ENCODE measurements around the gene SCLY.

Gene SCLY

GRCh38 chr2:238069877-238070276, 9.1 kb downstream of the SCLY start:
- no peak for DNase-seq (ENCODE audit: low read depth)

- DNase-seq (ENCODE audit: low read depth) = no peak
Observed at GRCh38 chr2:238075397-238075796, 14.6 kb downstream of the SCLY start.

- DNase-seq (ENCODE audit: low read depth) = no peak
Observed at GRCh38 chr2:238077292-238077691, 16.5 kb downstream of the SCLY start.

- DNase-seq (ENCODE audit: low read depth) = no peak
Observed at GRCh38 chr2:238079874-238080327, 19.1 kb downstream of the SCLY start.

- DNase-seq (ENCODE audit: low read depth) = no peak
Observed at GRCh38 chr2:238080518-238080917, 19.7 kb downstream of the SCLY start.

DNA sequence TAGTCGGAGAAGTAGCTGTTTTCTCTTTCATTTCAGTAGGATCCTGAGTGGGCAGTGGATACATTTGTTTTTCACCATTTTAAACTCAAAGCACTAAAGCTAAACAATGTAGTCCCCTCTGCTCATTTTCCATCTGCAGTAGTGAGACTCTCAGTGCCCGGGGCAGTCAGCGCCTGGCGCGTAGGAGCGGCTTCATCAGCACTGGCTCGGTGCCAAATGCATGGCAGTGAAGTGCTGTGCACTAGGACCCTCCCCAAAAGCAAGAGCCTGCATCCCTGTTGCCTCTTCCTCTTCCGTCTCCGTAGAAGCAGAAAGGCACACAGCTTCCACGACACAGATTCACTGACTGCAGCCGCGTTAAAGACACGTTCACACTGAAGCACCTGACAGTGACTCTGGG, 20.3 kb downstream of the SCLY start:
- no peak for DNase-seq (ENCODE audit: low read depth)

GRCh38 chr2:238081561-238081960, 20.8 kb downstream of the SCLY start:
- no peak for DNase-seq (ENCODE audit: low read depth)

- DNase-seq (ENCODE audit: low read depth) = no peak
Observed at GRCh38 chr2:238082151-238082550, 21.4 kb downstream of the SCLY start.

- no peak for DNase-seq (ENCODE audit: low read depth)
Observed at GRCh38 chr2:238082827-238083226, 22.0 kb downstream of the SCLY start.

- DNase-seq (ENCODE audit: low read depth) = no peak
Observed at GRCh38 chr2:238083919-238084318, 23.1 kb downstream of the SCLY start.

DNA sequence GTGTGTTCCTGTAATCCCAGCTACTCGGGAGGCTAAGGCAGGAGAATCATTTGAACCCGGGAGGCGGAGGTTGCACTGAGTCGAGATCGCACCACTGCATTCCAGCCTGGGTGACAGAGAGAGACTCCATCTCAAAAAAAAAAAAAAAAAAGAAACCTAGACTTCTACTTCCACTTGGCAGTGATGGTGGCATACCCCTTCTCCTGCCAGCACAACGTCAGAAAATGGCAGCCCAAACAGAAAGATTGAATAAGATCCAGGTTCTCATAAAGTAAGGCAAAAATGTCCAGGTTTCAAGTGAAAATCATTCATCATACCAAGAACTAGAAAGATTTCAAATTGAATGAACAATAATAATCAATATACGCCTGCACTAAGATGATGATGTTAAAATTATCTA, 24.0 kb downstream of the SCLY start:
- no peak for DNase-seq (ENCODE audit: low read depth)

DNA sequence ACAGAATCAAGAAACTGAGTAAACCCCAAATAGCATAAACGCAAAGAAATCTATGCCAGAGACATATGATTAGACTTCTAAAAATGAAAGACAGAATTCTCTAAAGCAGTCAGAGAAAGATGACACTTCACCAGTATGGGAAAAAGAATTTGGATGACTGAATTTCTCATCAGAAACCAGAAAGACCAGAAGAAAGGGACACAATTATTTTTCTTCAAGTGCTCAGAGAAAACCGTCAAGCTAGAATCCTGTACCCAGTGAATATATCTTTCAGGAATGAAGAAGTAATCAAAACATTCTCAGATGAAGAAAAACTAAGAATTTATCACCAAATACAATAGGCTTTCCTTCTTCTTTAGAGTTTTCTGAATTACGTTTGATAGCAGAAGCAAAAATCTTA, 25.1 kb downstream of the SCLY start:
- DNase-seq (ENCODE audit: low read depth) = no peak

DNA sequence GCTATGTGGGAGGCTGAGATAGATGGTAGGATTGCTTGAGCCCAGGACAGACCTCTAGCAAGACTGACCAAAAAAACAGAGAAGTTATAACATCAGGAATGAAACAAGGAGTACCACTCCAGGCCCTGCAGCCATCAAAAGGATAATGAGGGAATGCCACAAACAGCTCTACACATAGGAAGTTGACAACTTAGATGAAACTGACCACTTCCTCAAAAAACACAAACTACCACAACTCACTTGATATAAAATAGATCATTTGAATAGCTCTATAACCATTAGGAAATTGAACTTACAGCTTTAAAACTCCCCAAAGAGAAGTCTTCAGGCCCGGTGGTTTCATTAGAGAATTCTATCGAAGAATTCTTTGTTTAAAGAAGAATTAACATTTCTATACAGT, 26.4 kb downstream of the SCLY start:
- DNase-seq (ENCODE audit: low read depth) = no peak

DNA sequence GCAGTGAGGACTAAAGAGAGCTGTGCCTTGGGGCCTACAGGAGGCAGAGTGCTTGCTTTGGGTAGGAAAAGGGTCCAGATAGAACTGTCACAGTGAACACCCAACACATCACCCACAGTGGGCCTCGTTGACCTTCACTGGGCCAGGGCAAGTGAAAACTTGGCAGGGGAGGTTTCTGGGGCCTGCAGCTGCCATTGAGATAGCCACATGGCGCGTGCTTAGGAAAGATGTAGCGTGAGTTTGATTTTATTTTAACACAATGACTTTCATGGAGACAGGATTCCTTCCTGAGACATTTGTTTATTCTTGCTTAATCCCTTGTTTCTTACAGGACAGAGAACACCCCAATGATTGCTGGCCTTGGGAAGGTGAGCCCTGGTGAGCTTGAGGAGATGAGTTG, 30.1 kb downstream of the SCLY start:
- no peak for DNase-seq (ENCODE audit: low read depth)

DNA sequence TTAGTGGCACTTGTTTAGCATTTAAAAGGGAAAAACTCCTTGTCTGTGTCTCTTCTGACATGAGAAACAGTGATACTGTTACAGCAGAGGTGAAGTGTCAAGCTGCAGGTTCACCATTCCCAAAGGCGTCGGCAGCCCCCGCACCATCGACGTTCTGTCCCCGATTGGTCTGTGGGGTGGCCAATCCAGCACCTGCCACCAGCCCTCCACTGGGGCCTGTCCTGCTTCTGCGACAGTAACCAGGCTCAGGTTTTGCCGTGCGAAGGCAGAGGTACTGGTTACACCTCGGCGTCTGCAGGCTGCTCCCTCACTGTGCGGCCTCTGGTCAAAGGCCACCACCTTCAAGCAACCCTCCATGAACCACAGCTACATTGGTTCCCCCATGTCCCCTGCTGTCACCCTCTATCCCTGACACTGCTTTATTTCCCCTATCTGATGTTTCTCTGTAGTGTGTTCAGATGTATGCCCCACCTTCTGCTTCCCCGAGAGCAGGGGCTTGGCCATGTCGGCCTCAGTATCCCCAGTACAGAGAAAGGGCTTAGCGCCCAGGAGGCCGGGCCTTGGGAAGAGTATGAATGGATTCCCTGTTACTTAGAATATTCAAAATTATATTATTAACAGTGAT, 30.7 kb downstream of the SCLY start:
- no peak for DNase-seq (ENCODE audit: low read depth)

DNA sequence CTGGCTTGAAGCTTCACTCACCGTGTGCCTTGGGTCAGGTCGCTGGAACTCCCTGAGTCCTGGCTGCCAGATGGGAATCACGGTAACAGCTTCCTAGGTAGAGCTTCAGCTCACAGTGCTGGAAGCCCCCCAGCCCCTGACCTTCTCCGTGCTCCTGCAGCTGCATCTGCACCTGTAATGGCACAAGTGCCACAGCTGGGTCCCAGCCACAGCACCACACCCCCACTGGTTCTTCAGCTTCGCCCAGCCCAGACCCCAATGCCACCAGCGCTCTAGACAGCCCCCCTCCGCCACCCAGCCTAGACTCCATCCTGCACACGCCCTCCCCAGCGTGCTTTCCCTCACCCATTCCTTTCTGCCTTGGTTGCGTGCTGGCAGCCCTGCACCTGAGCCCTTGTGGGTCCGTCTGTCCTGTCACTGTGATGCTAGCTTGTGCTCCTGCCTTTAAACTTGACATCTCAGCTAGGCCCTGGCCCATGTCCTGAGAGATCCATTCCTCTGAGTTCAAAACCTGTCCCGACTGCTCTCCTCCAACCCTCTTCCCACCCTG, 31.8 kb downstream of the SCLY start:
- no peak for DNase-seq (ENCODE audit: low read depth)

GRCh38 chr2:238093181-238094140, 32.7 kb downstream of the SCLY start:
- DNase-seq (ENCODE audit: low read depth) = no peak

DNA sequence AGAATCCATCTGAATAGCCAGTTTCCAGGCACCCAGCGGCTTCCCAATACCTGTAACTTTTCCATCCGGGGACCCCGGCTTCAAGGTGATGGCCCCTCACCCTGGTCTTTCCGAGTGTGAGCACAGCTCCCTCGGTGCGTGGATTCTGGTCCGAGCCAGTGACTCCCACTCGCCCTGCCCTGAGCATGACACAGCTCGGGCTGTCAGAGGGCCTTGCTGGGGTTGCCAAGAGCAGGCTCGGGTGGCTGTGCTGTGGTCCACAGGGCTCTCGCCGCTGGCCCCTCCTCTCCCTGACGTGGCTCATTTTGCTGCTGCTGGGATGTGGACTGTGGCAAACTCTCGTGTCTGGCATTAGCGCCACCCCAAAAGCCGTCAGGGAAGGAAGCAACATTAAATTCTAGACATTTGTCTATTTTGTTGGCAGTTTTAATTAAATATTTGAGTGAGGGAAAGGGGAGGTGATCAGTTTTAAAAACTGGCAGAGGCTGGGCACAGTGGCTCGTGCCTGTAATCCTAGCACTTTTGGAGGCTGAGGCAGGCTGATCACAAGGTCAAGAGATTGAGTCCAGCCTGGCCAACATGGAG, 33.7 kb downstream of the SCLY start:
- DNase-seq (ENCODE audit: low read depth) = no peak

DNA sequence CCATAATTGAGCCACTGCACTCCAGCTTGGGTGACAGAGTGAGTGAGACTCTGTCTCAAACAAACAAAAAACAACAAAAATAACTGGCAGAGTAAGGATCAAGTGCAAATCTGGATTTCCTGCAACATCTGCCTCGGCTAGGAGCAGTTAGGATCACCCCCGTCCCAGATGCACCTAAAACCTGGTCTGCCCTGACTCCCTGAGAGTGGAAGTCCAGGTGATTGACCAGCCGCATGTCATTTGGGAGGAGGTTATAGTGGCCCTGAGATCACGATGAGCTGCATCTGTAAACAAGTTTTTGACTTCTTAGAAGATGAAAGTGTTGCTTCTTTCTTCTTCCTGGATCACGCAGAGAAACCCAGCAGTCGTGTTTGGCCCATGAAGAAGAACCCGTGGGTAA, 34.3 kb downstream of the SCLY start:
- no peak for DNase-seq (ENCODE audit: low read depth)

- no peak for DNase-seq (ENCODE audit: low read depth)
Observed at GRCh38 chr2:238096311-238097011, 35.7 kb downstream of the SCLY start.

DNA sequence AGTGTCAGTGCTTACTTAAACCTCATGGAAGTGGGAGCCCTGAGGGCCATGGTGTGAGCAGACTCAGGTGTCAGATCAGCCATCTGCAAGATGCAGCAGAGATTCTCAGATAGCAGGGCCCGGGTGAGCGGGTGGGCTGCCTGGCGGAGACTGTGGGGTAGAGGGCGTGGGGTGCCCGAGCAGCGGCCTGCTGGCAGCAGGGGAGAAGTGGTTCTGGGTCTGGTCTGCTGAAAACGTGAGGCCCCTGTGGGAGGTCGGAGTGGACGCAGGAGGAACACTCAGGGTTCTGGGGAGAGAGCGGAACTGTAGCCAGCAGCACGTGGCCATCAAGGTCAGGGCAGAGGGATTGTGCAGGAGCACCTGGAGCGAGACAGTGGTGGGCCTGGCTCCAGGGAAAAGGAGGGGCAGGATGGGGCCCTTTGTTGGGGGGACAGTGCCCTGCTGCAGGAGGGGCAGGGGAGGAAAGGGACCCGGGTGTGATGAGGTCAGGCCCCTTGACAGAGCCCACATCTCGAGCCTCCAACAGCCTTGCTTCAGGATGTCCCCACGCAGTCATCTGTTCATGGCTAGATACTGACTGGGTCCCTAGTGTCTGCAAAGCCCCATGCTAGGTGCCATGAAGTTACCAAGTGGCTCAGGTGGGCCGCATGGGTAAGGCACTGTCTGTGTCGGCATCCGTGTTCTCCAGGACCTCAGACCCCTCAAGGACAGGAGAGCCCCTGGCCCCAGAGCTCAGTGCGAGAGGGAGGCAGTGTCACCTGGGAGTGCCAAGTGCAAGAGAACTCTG, 36.6 kb downstream of the SCLY start:
- DNase-seq (ENCODE audit: low read depth) = no peak
